Hypothalamus (tissue), 51 donors: ENCODE results near the gene DSPP.
"Not testable (repeated sequence)": the region's sequence is repeated elsewhere in the genome, so short reads cannot be mapped to it uniquely, and the experiment has no call there.

Source experiments
- DNase-seq, 51 donors: peaks; one replicate each; lab custom pipeline; 2025; lab: John Stamatoyannopoulos, UW

The DSPP gene

GRCh38 chr4:87608229-87608628, at the start of gene DSPP:
TSS of gene DSPP (plus strand) at chr4:87608529. CDS start at chr4:87610909, 2,380 bp downstream.
- no peak for DNase-seq

DNA sequence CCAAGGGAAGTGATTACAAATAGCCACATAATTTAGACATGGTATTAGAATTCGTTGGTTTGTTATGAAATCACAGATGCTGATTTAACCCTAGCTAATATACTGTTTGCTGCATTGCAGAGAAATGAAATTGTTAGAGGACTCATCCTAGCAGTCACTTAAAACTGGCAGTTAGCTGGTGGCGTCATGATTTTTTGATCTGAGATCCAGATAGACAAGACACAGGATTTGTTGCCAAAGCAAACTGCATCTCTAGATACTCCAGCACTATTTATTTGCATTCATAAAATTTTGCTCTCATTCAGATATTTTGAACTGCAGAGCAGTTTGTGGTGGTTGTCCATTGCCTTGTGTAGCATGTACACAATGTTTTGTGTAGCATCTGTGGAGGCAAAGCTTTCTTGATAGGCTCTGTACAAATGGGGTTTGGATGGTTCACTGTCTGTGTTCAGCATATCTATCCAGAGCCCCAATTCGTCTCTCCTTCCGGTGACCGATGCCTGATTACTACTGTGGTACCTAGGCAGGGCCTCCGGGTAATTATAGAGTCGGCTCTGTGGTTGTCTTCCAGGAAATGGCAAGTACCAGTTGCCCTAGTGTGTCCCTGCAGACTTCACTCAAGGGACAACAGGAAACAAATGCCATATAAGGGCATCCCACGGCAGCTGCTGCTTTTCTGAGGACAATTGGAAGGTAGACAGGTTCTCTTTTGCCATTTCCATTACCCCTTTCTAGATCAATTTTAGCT, 49.1 kb upstream of the DSPP start:
- DNase-seq, result no peak

GRCh38 chr4:87560802-87561201, 47.5 kb upstream of the DSPP start:
- DNase-seq, result no peak

- no peak for DNase-seq
Measured at GRCh38 chr4:87565746-87566145, 42.6 kb upstream of the DSPP start.

GRCh38 chr4:87566276-87566675, 42.1 kb upstream of the DSPP start:
- no peak for DNase-seq

DNA sequence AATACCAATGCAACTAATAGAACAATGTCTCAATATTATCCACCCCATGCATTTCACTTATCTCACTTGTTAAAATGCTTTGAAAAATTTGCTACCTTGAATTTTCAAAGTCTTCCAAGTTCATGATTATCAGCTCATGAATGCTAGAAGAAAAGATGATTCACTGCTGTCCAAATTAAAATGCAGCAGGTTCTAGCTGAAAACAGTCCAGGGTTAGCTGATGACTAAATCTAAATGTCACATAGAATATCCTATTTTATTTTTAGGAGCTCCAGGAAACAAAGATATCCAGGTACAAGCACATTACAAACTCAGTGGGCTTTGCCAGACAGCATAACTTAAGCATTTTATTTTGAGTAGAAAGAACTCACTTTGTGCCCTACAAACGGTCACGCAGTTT, 41.1 kb upstream of the DSPP start:
- no peak for DNase-seq

- DNase-seq, result no peak
Measured at GRCh38 chr4:87570290-87570805, 38.0 kb upstream of the DSPP start.

- not testable (repeated sequence) for DNase-seq
Measured at GRCh38 chr4:87574376-87574775, 34.0 kb upstream of the DSPP start.

DNA sequence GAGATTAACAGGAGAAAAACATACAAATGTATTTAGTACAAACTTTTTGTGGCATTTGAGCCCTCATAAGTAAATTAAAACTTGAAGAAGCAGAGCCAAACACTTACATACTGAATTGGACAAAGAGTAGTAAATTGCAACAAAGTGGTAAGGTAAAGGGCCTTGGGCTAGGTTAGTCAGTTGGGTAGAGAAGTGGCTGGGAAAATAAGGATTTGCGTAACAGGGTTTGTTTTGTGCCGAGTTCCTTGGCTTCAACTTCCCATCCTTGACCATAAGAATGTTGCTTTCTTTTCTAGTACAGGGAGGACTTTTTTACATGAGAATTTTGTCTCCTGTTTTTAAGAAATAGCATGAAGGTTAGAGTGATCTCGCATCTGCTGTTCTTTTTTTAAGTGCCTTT, 33.3 kb upstream of the DSPP start:
- no peak for DNase-seq

DNA sequence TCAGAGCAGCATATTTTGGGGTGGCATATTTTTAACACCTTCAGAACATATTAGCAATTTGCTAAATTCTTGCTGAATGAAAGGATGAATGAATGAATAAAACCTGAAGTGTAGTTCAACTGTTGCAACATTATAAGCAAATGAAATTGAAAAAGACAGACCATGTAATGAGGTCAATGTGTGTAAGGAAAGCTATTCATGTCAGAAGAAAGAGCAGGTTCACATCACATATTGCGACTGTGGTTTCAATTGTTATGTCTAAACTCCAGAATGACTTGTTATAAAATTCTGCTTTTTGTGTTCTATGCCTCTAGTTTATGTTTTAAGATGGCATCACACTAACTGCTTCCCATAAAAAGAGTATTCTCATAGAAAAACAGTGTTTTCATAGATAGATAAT, 32.9 kb upstream of the DSPP start:
- no peak for DNase-seq

- no peak for DNase-seq
Measured at GRCh38 chr4:87575983-87576382, 32.3 kb upstream of the DSPP start.

GRCh38 chr4:87579478-87579877, 28.9 kb upstream of the DSPP start:
- DNase-seq, result no peak

DNA sequence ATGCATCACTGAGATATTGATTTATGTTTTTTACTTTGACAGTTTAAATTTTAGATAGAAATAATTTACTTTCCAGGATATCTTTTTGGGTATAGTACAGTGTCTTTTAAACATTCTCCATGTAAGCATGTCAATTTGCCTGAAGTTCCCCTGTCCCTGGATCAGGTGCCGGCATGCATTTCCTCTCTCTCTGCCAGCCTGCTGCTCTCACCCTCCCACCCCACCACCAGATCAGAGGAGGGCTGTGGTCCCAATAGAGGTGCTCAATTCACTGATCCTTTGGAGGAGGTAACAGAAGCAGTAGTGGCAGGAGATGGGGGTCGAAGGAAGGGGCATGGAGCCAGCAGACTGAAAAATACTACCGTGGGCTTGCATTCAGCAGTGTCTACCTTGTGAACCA, 28.3 kb upstream of the DSPP start:
- DNase-seq, result no peak

DNA sequence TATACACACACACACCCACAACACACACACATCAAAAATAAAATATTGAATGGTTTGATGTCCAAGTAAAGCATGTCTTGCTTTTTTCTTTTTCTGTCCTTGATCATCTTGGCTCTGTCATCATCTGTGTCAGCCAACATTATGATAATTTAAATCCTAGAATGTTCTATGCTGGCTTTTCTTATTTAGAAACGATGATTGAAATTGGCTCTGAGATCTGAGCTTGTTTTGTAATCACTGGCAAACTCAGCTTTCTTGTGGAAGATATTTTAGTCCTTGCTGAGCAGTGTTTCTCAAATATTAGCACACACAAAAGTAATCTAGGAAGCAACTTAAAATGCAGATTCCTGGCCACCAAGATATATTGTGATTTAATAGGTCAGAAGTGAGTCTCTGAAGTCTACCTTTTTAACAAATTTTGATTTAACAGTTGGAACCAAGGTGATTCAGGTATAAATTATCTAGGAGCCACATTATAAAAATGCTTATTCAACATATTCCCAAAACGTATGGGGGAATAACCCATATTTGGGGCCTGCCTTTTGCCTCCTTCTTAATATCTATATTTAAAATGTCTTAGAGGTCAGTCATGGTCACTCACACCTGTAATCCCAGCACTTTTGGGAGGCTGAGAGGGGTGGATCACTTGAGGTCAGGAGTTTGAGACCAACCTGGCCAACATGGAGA, 24.0 kb upstream of the DSPP start:
- no peak for DNase-seq

DNA sequence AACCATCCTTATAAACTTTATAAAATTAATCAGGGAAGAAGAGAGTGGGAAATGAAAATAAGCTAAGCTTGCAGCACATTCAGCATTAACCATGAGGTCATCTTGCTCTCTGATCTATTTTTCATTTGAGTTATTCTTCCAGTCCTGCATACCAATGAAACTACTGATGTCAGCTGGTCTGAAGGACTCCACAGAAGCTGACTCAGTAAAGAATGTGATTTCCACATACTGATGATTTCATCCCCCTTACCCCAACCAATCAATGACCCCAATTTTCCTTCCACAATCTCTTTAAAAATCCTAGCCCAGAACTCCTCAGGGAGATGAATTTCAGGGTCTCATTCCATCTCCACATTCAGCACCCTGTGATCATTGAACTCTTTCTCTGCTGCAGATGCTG, 18.8 kb upstream of the DSPP start:
- DNase-seq, result no peak

GRCh38 chr4:87592124-87592523, 16.2 kb upstream of the DSPP start:
- DNase-seq, result no peak

DNA sequence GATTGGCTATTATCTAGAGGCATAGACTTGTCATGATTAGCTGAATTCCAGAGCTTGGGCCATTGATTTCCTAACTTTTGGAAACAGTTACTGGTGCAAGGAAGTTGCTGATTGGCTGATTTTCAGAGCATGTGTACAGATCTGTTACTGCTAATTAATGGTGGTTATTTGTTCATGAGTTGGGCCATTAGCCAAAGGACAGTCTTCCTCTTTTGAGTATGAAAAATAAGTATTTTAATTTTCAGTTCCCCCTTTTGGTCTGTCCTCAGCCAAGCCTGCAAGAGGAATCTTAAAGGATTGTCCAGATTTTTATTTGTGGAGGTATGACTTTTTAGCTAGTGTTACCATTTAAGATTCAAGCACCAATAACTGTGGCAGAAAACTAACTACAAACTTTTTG, 7.0 kb upstream of the DSPP start:
- DNase-seq, result no peak

DNA sequence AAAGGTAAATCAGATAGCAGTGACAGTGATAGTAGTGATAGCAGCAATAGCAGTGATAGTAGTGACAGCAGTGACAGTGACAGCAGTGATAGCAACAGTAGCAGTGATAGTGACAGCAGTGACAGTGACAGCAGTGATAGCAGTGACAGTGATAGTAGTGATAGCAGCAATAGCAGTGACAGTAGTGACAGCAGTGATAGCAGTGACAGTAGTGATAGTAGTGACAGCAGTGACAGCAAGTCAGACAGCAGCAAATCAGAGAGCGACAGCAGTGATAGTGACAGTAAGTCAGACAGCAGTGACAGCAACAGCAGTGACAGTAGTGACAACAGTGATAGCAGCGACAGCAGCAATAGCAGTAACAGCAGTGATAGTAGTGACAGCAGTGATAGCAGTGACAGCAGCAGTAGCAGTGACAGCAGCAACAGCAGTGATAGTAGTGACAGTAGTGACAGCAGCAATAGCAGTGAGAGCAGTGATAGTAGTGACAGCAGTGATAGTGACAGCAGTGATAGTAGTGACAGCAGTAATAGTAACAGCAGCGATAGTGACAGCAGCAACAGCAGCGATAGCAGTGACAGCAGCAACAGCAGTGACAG, 6.1 kb downstream of the DSPP start:
- DNase-seq, result no peak

DNA sequence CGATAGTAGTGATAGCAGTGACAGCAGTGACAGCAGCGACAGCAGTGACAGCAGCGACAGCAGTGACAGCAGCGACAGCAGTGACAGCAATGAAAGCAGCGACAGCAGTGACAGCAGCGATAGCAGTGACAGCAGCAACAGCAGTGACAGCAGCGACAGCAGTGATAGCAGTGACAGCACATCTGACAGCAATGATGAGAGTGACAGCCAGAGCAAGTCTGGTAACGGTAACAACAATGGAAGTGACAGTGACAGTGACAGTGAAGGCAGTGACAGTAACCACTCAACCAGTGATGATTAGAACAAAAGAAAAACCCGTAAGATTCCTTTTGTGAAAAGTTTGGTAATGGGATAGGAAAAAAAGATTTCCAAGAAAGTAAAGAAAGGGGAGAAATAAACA, 7.9 kb downstream of the DSPP start:
- DNase-seq, result no peak

- peak in 1 of 51 donors; percentile 2 for DNase-seq
Measured at GRCh38 chr4:87620086-87620485, 11.8 kb downstream of the DSPP start.

DNA sequence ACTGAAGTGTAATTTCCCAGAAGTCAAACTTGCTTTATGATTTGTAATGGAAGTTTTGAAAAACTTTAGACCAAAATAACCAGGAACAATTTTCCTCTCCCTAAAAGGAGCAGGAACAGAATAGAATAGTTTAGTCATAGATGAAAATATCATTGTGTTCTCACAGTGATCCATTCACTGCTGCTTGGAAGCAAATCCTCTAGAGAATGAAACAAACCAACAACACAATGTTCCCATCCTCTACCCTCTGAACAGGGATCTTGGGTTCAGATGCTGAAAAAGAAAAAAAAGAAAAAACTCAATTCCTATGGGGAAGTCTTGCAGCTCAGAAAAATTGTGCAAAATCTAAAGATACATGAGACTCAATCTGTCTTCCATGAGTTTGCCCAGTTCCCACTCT, 12.2 kb downstream of the DSPP start:
- peak in 1 of 51 donors; percentile 7 for DNase-seq

DNA sequence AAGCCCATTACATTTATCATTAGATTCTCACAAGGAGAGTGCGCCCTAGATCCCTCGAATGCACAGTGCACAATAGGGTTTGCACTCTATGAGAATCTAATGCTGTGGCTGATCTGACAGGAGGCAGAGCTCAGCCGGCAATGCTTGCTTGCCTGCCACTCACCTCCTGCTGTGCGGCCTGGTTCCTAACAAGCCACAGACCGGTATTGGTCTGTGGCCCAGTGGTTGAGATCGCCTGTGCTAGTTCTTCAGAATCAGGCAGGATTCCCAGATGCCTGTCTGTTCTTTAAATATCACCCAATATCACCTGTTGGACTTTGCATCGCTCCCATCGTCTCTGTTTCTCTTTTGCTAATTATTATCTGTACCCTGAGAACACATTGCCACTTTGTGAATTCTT, 14.0 kb downstream of the DSPP start:
- peak in 9 of 51 donors; percentile 0 to 6 (median 2) for DNase-seq
